ENCODE measurements around the gene ZNF654. TPM values are rescaled to one million over a fixed set of nuclear protein-coding genes. Genes with fewer than 3 reads are reported as not detected.

The ZNF654 gene
- total and polyA plus RNA-seq, 2 of the 13 experiments (the other 11 are each of a cell fraction or from before 2014, with no cell fraction given), result 1.8 to 4.1 TPM

GRCh38 chr3:88058581-88059379 lies at the start of gene ZNF654, which contains the start of gene CGGBP1 (continued):
- TF ChIP-seq HNRNPLL (IDR thresholded peaks at IDR 0.05; ENCODE audit: low read depth, low read length, poor library complexity, severe bottlenecking) (peak; percentile 95), RELA (CRISPR knock-in tag; IDR thresholded peaks at IDR 0.05) (no peak), ELF4 (CRISPR knock-in tag; IDR thresholded peaks at IDR 0.05; ENCODE audit: borderline replicate concordance) (0 out of 2 replicates have a peak, but pooled peaks have one; percentile 41), NFYB (CRISPR knock-in tag; IDR thresholded peaks at IDR 0.05) (peak; percentile 98), SETDB1 (CRISPR knock-in tag; IDR thresholded peaks at IDR 0.05; ENCODE audit: borderline replicate concordance) (no peak), SMAD9 (CRISPR knock-in tag; IDR thresholded peaks at IDR 0.05) (no peak), ZNF652 (CRISPR knock-in tag; IDR thresholded peaks at IDR 0.05; ENCODE audit: borderline replicate concordance, low read depth) (no peak), ZNF547 (CRISPR knock-in tag; IDR thresholded peaks at IDR 0.05) (0 out of 2 replicates have a peak, but pooled peaks have one; percentile 53), KAT2B (IDR thresholded peaks at IDR 0.05; ENCODE audit: borderline replicate concordance, low read depth, low read length) (no peak), ZNF609 (CRISPR knock-in tag; IDR thresholded peaks at IDR 0.05; ENCODE audit: borderline replicate concordance) (no peak), JDP2 (CRISPR knock-in tag; IDR thresholded peaks at IDR 0.05; ENCODE audit: borderline replicate concordance) (no peak; the same call in 1 of the 2 replicates), KMT2B (CRISPR knock-in tag; IDR thresholded peaks at IDR 0.05) (peak; percentile 85), TRAFD1 (CRISPR knock-in tag; IDR thresholded peaks at IDR 0.05; ENCODE audit: borderline replicate concordance) (no peak), CREM (IDR thresholded peaks at IDR 0.05) (peak; percentile 60), CREM (CRISPR knock-in tag; IDR thresholded peaks at IDR 0.05) (no peak), ATF3 (CRISPR knock-in tag; IDR thresholded peaks at IDR 0.05) (no peak), MIER2 (CRISPR knock-in tag; IDR thresholded peaks at IDR 0.05) (no peak), ZNF276 (CRISPR knock-in tag; IDR thresholded peaks at IDR 0.05; ENCODE audit: low read depth) (no peak), KDM3A (CRISPR knock-in tag; IDR thresholded peaks at IDR 0.05; ENCODE audit: low read depth) (0 out of 2 replicates have a peak, but pooled peaks have one; percentile 32), ZBTB42 (CRISPR knock-in tag; IDR thresholded peaks at IDR 0.05) (no peak)

Data from HepG2 (cell line).